ENCODE results near the gene ADK. TPM values are rescaled to one million over a fixed set of nuclear protein-coding genes. Genes with fewer than 3 reads are reported as not detected.
"Not testable (repeated sequence)": the region's sequence is repeated elsewhere in the genome, so short reads cannot be mapped to it uniquely, and the experiment has no call there.

ADK gene
- total RNA-seq, 2 experiments from 2014 or later, result 56.5 to 57.4 TPM

- Mint-ChIP-seq H3K9me3 (peaks cover 4% of the 10 kb centered on the region), H3K36me3 (peaks cover 37% of the 10 kb centered on the region), H3K4me1 (peaks cover 11% of the 10 kb centered on the region), H3K4me3 (no peak overlapping the region), H3K27ac (no peak overlapping the region), H3K27me3 (no peaks in the 10 kb centered on the region)
- no peak for DNase-seq
Observed at GRCh38 chr10:74433993-74434392, 283.0 kb downstream of the ADK start.

GRCh38 chr10:74434547-74434946 lies 283.5 kb downstream of the ADK start:
- Mint-ChIP-seq H3K27ac (no peak overlapping the region), H3K4me1 (peaks cover 14% of the 10 kb centered on the region), H3K9me3 (peaks cover 4% of the 10 kb centered on the region), H3K4me3 (no peak overlapping the region), H3K27me3 (no peaks in the 10 kb centered on the region), H3K36me3 (peaks cover 34% of the 10 kb centered on the region)
- no peak for DNase-seq

- Mint-ChIP-seq H3K4me1 (peaks cover 14% of the 10 kb centered on the region), H3K36me3 (peaks cover 33% of the 10 kb centered on the region), H3K27ac (no peak overlapping the region), H3K4me3 (no peak overlapping the region), H3K27me3 (no peaks in the 10 kb centered on the region), H3K9me3 (no peaks in the 10 kb centered on the region)
- no peak for DNase-seq
Observed at GRCh38 chr10:74436523-74437170, 285.6 kb downstream of the ADK start.

DNA sequence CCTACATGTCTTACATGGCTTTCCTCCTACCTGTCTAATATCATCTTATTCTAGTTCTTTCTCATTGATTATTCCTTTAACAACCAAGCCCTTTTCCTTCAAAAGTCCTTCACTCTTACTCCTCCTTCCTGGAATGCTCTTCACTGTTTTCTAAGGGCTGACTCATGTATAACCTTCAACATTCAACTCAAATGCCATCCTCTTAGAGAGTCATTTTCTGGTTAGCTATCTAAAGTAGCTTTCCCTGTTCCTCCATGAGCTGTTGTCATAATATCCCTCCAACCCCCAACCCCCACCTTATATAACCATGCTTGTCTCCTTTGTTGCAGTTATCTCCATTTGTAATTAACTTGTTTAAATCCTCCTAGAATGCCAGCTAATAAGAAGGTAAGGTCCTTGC lies 286.8 kb downstream of the ADK start:
- Mint-ChIP-seq H3K27ac (no peak overlapping the region), H3K4me1 (peaks cover 14% of the 10 kb centered on the region), H3K9me3 (no peaks in the 10 kb centered on the region), H3K27me3 (no peaks in the 10 kb centered on the region), H3K36me3 (peaks cover 35% of the 10 kb centered on the region), H3K4me3 (no peak overlapping the region)
- DNase-seq, result no peak

- no peaks in the 10 kb centered on the region for H3K9me3 Mint-ChIP-seq
- H3K27ac Mint-ChIP-seq, result no peak overlapping the region
Observed at GRCh38 chr10:74439213-74439612, 288.2 kb downstream of the ADK start.

GRCh38 chr10:74445493-74445892 lies 294.5 kb downstream of the ADK start:
- Mint-ChIP-seq H3K9me3 (no peaks in the 10 kb centered on the region), H3K4me1 (peaks cover 15% of the 10 kb centered on the region), H3K4me3 (no peak overlapping the region), H3K27ac (no peak overlapping the region), H3K36me3 (peaks cover 13% of the 10 kb centered on the region), H3K27me3 (no peaks in the 10 kb centered on the region)
- no peak for DNase-seq

More at GRCh38 chr10:74439213-74439612, 288.2 kb downstream of the ADK start:
- DNase-seq, result no peak
- no peak overlapping the region for H3K4me3 Mint-ChIP-seq
- H3K36me3 Mint-ChIP-seq, result peaks cover 32% of the 10 kb centered on the region
- no peaks in the 10 kb centered on the region for H3K27me3 Mint-ChIP-seq
- H3K4me1 Mint-ChIP-seq, result peaks cover 16% of the 10 kb centered on the region

DNA sequence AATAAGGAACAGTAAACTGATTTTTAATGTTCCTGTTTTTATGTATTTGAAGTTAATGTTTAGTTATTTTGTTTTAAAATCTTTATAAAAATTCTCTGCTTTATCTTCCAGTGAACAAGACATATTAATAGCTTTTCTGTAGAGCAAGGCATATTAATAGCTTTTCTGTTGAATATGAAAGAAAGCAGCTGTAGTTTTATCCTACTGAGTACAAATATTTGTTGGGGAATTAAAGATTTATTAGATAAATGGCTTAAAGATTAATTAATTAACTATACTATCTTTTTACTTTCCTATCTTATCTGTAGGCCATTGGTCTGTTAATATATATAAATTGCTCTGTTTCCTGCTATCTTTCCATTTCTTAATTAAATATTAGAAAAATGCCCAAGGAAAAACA lies 299.6 kb downstream of the ADK start:
- H3K4me3 Mint-ChIP-seq, result no peak overlapping the region
- H3K4me1 Mint-ChIP-seq, result peaks cover 16% of the 10 kb centered on the region
- no peaks in the 10 kb centered on the region for H3K9me3 Mint-ChIP-seq
- H3K27ac Mint-ChIP-seq, result no peak overlapping the region
- no peaks in the 10 kb centered on the region for H3K27me3 Mint-ChIP-seq
- no peak for DNase-seq
- H3K36me3 Mint-ChIP-seq, result peaks cover 20% of the 10 kb centered on the region

GRCh38 chr10:74451127-74451829 lies 300.3 kb downstream of the ADK start:
- H3K36me3 Mint-ChIP-seq, result peaks cover 24% of the 10 kb centered on the region
- peak overlapping the region; percentile 78 for H3K27ac Mint-ChIP-seq
- H3K4me3 Mint-ChIP-seq, result no peak overlapping the region
- H3K9me3 Mint-ChIP-seq, result peaks cover 6% of the 10 kb centered on the region
- no peaks in the 10 kb centered on the region for H3K27me3 Mint-ChIP-seq
- DNase-seq, result no peak
- peaks cover 14% of the 10 kb centered on the region for H3K4me1 Mint-ChIP-seq

- no peaks in the 10 kb centered on the region for H3K27me3 Mint-ChIP-seq
- peak overlapping the region; percentile 1 for H3K27ac Mint-ChIP-seq
- H3K9me3 Mint-ChIP-seq, result peaks cover 10% of the 10 kb centered on the region
- H3K4me3 Mint-ChIP-seq, result no peak overlapping the region
- H3K4me1 Mint-ChIP-seq, result peaks cover 14% of the 10 kb centered on the region
- DNase-seq, result no peak
- peaks cover 36% of the 10 kb centered on the region for H3K36me3 Mint-ChIP-seq
Observed at GRCh38 chr10:74453169-74453568, 302.1 kb downstream of the ADK start.

DNA sequence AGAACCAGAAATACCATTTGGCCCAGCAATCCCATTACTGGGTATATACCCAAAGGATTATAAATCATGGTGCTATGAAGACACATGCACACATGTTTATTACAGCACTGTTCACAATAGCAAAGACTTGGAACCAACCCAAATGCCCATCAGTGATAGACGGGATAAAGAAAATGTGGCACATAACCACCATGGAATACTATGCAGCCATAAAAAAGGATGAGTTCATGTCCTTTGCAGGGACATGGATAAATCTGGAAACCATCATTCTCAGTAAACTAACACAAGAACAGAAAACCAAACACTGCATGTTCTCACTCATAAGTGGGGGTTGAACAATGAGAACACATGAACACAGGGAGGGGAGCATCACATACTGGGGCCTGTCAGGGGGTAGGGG lies 306.5 kb downstream of the ADK start:
- DNase-seq, H3K27ac Mint-ChIP-seq, H3K4me3 Mint-ChIP-seq, H3K27me3 Mint-ChIP-seq, H3K4me1 Mint-ChIP-seq, H3K9me3 Mint-ChIP-seq: not testable (repeated sequence)
- H3K36me3 Mint-ChIP-seq, result peaks cover 35% of the 10 kb centered on the region

DNA sequence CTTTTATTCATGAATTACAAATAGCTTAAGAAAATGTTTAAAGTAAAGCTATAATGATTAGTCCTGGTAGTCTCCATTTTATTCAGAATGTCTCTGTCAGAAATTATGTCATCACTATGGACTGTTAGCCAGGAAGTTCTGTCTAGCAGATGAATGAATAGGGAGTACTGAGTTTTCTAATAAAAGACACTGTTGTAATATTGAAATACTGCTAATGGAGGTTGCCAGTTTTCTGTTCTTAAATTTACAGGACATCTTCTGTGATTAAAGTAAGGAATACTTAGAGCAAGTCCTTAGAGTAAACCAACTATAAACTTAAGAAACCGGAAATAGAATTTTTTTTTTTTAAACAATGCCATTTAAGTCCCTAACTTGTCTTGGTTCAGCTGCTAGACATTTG lies 309.8 kb downstream of the ADK start:
- H3K27ac Mint-ChIP-seq, result no peak overlapping the region

DNA sequence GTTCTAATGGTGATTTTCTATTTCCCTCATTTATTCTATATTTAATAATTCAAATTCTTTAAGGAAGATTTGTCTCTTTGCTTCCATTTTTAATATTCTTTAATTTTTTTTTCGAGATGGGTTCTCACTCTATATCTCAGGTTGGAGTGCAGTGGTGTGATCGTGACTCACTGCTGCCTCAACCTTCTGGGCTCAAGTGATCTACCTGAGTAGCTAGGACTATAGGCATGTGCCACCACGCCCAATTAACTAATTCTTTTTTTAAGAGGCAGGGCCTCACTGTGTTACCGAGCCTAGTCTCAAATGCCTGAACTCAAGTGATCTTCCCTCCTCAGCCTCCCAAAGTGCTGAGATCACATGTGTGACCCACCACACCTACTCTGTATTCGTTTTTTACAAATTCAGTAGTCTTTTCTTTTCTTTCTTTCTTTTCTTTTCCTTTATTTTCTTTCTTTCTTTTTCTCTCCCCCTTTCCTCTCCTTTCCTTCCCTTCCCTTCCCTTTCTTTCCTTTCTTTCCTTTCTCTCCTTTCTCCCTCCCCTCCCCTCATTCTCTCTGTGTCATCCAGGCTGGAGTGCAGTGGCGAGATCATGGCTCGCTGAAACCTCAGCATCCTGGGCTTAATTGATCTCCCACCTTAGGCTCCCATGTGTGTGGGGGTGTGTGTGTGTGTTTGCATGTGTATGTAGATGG lies 323.1 kb downstream of the ADK start:
- Mint-ChIP-seq H3K27me3 (no peaks in the 10 kb centered on the region), H3K4me3 (no peak overlapping the region), H3K36me3 (peaks cover 37% of the 10 kb centered on the region), H3K27ac (no peak overlapping the region), H3K9me3 (peaks cover 3% of the 10 kb centered on the region), H3K4me1 (peaks cover 4% of the 10 kb centered on the region)
- no peak for DNase-seq

More for the DNA sequence above, 309.8 kb downstream of the ADK start:
- peaks cover 2% of the 10 kb centered on the region for H3K4me1 Mint-ChIP-seq
- peaks cover 21% of the 10 kb centered on the region for H3K36me3 Mint-ChIP-seq
- no peaks in the 10 kb centered on the region for H3K27me3 Mint-ChIP-seq
- no peak overlapping the region for H3K4me3 Mint-ChIP-seq
- H3K9me3 Mint-ChIP-seq, result peaks cover 8% of the 10 kb centered on the region
- no peak for DNase-seq

DNA sequence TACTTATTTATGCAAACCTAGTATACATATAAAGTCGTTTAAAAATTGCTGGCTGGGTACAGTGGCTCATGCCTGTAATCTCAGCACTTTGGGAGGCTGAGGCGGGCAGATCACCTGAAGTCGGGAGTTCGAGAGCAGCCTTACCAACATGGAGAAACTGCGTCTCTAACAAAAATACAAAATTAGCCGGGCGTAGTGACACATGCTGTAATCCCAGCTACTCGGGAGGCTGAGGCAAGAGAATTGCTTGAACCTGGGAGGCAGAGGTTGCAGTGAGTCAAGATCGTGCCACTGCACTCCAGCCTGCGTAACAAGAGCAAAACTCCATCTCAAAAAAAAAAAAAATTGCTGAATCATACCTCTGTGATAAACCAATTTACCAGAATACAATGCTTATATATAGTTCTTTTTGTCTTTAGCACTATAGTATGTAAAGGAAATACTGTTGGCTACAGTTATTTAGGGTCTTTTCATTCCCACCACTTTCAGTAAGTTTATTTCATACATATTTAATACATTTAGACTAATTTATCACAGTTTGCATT lies 325.2 kb downstream of the ADK start:
- not testable (repeated sequence) for H3K27me3 Mint-ChIP-seq, H3K9me3 Mint-ChIP-seq, DNase-seq, H3K4me3 Mint-ChIP-seq, H3K27ac Mint-ChIP-seq, H3K4me1 Mint-ChIP-seq
- H3K36me3 Mint-ChIP-seq, result peaks cover 31% of the 10 kb centered on the region

GRCh38 chr10:74480778-74481177 lies 329.8 kb downstream of the ADK start:
- Mint-ChIP-seq H3K4me3 (no peak overlapping the region), H3K27me3 (no peaks in the 10 kb centered on the region), H3K4me1 (peaks cover 2% of the 10 kb centered on the region), H3K36me3 (peaks cover 48% of the 10 kb centered on the region), H3K9me3 (peaks cover 15% of the 10 kb centered on the region), H3K27ac (no peak overlapping the region)
- DNase-seq, result no peak

DNA sequence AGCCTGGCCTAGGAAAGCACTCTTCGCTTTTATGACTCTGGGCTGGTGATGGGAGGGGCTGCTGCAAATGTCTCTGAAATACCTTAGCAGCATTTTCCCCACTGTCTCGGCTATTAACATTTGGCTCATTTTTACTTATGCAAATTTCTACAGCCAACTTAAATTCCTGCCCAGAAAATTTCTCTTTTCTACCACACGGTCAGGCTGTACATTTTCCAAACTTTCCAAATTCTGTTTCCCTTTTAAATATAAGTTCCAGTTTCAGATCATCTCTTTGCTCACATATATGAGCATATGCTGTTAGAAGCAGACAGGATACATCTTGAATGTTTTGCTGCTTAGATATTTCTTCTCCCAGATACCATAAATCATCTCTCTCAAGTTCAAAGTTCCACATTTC lies 332.3 kb downstream of the ADK start:
- H3K27me3 Mint-ChIP-seq, result no peaks in the 10 kb centered on the region
- peaks cover 15% of the 10 kb centered on the region for H3K9me3 Mint-ChIP-seq
- DNase-seq, result no peak
- peaks cover 2% of the 10 kb centered on the region for H3K4me1 Mint-ChIP-seq
- peaks cover 48% of the 10 kb centered on the region for H3K36me3 Mint-ChIP-seq
- no peak overlapping the region for H3K4me3 Mint-ChIP-seq
- H3K27ac Mint-ChIP-seq, result no peak overlapping the region
